ENCODE measurements around the gene PEX13. TPM values are rescaled to one million over a fixed set of nuclear protein-coding genes. Genes with fewer than 3 reads are reported as not detected.

Gene PEX13
- total RNA-seq, 1 experiment from 2014 or later = 19.8 TPM

DNA sequence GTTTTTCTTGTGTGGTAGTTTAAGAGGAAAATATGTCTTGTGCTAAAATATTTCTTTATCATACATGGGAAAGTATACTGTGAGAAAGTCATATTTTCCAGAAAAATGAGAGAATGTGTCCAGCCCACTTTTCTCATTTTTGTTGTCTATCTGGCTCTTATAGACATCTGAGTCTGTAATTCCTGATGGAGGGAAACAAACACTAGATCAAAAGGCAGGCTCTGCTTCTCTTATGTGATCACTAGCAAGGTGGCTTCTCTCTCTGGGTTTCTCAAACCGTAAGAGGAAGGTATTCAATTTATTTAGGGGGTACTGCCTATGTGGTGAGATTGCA is 40.0 kb upstream of the PEX13 start:
- RAD21 ChIA-PET (ENCODE audit: low non-redundant PET in 1 of 2, low total read pairs in 2 of 2, uncharacterized antibody in 2 of 2, unreplicated experiment in 2 of 2) = no interaction called here
- no peaks in the 10 kb centered on the region for H3K9me3 ChIP-seq (ENCODE audit: control insufficient read depth in 1 of 2, insufficient read depth in 1 of 2, low read depth in 1 of 2, low read length in 2 of 2)
- DNase-seq (ENCODE audit: low read depth, low spot score) = no peak
- intact Hi-C loops (cut with micrococcal nuclease) = no loop called here
- no peaks in the 10 kb centered on the region for H3K79me2 ChIP-seq (ENCODE audit: insufficient read depth, low read length)
- BruUV-seq (replicated peaks) = no TSS peak
- no peak overlapping the region for H2AFZ ChIP-seq (ENCODE audit: low read depth, low read length, poor library complexity, severe bottlenecking)
- no peak overlapping the region for H3K4me3 ChIP-seq (replicated peaks in 1 of 2; ENCODE audit: low read depth in 1 of 2, low read length in 2 of 2)
- H3K36me3 ChIP-seq (ENCODE audit: control insufficient read depth in 1 of 2, insufficient read depth in 2 of 2, low read length in 2 of 2) = no peaks in the 10 kb centered on the region
- H3K9ac ChIP-seq (ENCODE audit: low read length) = no peak overlapping the region
- H3K27me3 ChIP-seq (ENCODE audit: insufficient read depth, low read length) = no peaks in the 10 kb centered on the region
- POLR2A ChIA-PET = no interaction called here
- no peak overlapping the region for H3K4me2 ChIP-seq (ENCODE audit: low read length)
- H3K27ac ChIP-seq (ENCODE audit: low read depth, low read length) = no peak overlapping the region
- ATAC-seq = no peak
- no peaks in the 10 kb centered on the region for H3K4me1 ChIP-seq (ENCODE audit: control insufficient read depth in 1 of 2, insufficient read depth in 2 of 2, low read length in 2 of 2)
- no peaks in the 10 kb centered on the region for H4K20me1 ChIP-seq (ENCODE audit: insufficient read depth)
- H3K9me2 ChIP-seq (ENCODE audit: insufficient read depth) = no peaks in the 10 kb centered on the region
- TF ChIP-seq FOSL1 (IDR thresholded peaks at IDR 0.05; ENCODE audit: low read depth) (no peak), EGR1 (IDR thresholded peaks at IDR 0.05; ENCODE audit: low read depth) (no peak), EZH2phosphoT487 (IDR thresholded peaks at IDR 0.05; ENCODE audit: borderline replicate concordance) (no peak), POLR2AphosphoS5 (IDR thresholded peaks at IDR 0.05; ENCODE audit: low read depth, low read length) (no peak), RAD21 (IDR thresholded peaks at IDR 0.05; ENCODE audit: low read depth) (no peak), YY1 (IDR thresholded peaks at IDR 0.05; ENCODE audit: extremely low read depth, insufficient replicate concordance, low read depth, low read length) (no peak), SP1 (IDR thresholded peaks at IDR 0.05; ENCODE audit: low read depth) (no peak), SRF (IDR thresholded peaks at IDR 0.05; ENCODE audit: low read depth) (no peak), ZFX (IDR thresholded peaks at IDR 0.05) (no peak), ELF1 (IDR thresholded peaks at IDR 0.05; ENCODE audit: borderline replicate concordance, low read depth) (no peak), SIN3A (IDR thresholded peaks at IDR 0.05; ENCODE audit: low read depth) (no peak), TCF7L2 (IDR thresholded peaks at IDR 0.05; ENCODE audit: borderline replicate concordance, extremely low read depth, insufficient read depth, insufficient read length) (no peak), JUND (IDR thresholded peaks at IDR 0.05) (no peak), ZNF274 (IDR thresholded peaks at IDR 0.05; ENCODE audit: low read depth, low read length) (no peak), CBX3 (IDR thresholded peaks at IDR 0.05; ENCODE audit: low read depth) (no peak)
- TF ChIP-seq, protein P1, sequence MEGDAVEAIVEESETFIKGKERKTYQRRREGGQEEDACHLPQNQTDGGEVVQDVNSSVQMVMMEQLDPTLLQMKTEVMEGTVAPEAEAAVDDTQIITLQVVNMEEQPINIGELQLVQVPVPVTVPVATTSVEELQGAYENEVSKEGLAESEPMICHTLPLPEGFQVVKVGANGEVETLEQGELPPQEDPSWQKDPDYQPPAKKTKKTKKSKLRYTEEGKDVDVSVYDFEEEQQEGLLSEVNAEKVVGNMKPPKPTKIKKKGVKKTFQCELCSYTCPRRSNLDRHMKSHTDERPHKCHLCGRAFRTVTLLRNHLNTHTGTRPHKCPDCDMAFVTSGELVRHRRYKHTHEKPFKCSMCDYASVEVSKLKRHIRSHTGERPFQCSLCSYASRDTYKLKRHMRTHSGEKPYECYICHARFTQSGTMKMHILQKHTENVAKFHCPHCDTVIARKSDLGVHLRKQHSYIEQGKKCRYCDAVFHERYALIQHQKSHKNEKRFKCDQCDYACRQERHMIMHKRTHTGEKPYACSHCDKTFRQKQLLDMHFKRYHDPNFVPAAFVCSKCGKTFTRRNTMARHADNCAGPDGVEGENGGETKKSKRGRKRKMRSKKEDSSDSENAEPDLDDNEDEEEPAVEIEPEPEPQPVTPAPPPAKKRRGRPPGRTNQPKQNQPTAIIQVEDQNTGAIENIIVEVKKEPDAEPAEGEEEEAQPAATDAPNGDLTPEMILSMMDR (IDR thresholded peaks at IDR 0.05 in 2 of 3, conservative IDR thresholded peaks at IDR 0.05 in 1 of 3; ENCODE audit: borderline replicate concordance in 1 of 3, insufficient read depth in 1 of 3, low read depth in 2 of 3, low read length in 2 of 3) = no peak
- TF ChIP-seq, protein P2, sequence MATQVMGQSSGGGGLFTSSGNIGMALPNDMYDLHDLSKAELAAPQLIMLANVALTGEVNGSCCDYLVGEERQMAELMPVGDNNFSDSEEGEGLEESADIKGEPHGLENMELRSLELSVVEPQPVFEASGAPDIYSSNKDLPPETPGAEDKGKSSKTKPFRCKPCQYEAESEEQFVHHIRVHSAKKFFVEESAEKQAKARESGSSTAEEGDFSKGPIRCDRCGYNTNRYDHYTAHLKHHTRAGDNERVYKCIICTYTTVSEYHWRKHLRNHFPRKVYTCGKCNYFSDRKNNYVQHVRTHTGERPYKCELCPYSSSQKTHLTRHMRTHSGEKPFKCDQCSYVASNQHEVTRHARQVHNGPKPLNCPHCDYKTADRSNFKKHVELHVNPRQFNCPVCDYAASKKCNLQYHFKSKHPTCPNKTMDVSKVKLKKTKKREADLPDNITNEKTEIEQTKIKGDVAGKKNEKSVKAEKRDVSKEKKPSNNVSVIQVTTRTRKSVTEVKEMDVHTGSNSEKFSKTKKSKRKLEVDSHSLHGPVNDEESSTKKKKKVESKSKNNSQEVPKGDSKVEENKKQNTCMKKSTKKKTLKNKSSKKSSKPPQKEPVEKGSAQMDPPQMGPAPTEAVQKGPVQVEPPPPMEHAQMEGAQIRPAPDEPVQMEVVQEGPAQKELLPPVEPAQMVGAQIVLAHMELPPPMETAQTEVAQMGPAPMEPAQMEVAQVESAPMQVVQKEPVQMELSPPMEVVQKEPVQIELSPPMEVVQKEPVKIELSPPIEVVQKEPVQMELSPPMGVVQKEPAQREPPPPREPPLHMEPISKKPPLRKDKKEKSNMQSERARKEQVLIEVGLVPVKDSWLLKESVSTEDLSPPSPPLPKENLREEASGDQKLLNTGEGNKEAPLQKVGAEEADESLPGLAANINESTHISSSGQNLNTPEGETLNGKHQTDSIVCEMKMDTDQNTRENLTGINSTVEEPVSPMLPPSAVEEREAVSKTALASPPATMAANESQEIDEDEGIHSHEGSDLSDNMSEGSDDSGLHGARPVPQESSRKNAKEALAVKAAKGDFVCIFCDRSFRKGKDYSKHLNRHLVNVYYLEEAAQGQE (IDR thresholded peaks at IDR 0.05; ENCODE audit: low read depth) = no peak
- TF ChIP-seq, protein P3, sequence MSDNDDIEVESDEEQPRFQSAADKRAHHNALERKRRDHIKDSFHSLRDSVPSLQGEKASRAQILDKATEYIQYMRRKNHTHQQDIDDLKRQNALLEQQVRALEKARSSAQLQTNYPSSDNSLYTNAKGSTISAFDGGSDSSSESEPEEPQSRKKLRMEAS (IDR thresholded peaks at IDR 0.05) = no peak
- TF ChIP-seq, protein P4, sequence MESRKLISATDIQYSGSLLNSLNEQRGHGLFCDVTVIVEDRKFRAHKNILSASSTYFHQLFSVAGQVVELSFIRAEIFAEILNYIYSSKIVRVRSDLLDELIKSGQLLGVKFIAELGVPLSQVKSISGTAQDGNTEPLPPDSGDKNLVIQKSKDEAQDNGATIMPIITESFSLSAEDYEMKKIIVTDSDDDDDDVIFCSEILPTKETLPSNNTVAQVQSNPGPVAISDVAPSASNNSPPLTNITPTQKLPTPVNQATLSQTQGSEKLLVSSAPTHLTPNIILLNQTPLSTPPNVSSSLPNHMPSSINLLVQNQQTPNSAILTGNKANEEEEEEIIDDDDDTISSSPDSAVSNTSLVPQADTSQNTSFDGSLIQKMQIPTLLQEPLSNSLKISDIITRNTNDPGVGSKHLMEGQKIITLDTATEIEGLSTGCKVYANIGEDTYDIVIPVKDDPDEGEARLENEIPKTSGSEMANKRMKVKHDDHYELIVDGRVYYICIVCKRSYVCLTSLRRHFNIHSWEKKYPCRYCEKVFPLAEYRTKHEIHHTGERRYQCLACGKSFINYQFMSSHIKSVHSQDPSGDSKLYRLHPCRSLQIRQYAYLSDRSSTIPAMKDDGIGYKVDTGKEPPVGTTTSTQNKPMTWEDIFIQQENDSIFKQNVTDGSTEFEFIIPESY (IDR thresholded peaks at IDR 0.05; ENCODE audit: extremely low read depth, insufficient replicate concordance, low read length) = no peak
- CTCF ChIA-PET = no interaction called here

All from HCT116 (cell line).